Measurements from ENCODE around the gene RBCK1. TPM values are rescaled to one million over a fixed set of nuclear protein-coding genes. Genes with fewer than 3 reads are reported as not detected.
"Not testable (repeated sequence)": the region's sequence is repeated elsewhere in the genome, so short reads cannot be mapped to it uniquely, and the experiment has no call there.

RBCK1 gene
- total and polyA plus RNA-seq, 12 donors = 55.2 to 339 (median 128) TPM

GRCh38 chr20:475463-476357, 67.6 kb downstream of the RBCK1 start:
- 85 to 94% (median 92%) methylated on average over 6 of the region's 6 CpGs for WGBS, 4 donors
- Histone ChIP-seq H3K27ac (no peak overlapping the region), H3K36me3 (replicated peaks in 1 of 2) (peaks cover 0 to 7% of the 10 kb centered on the region in 2 donors), H3K4me3 (no peak overlapping the region), H3K27me3 (no peaks in the 10 kb centered on the region), H3K9me3 (replicated peaks in 1 of 3) (no peaks in the 10 kb centered on the region), H3K4me1 (replicated peaks in 1 of 2) (peaks cover 0 to 4% of the 10 kb centered on the region in 2 donors)
- no peak for TF ChIP-seq POLR2A (IDR thresholded peaks at IDR 0.05)
- TF ChIP-seq CTCF (IDR thresholded peaks at IDR 0.05) = no peak
- no peak for DNase-seq
- intact Hi-C loops (cut with DNase I) = loop anchor here in 1 of 2 donors (5.0 kb wide), 1 partner anchor 38 kb away; no protein-coding TSS in a partner anchor

GRCh38 chr20:476561-477249, 68.6 kb downstream of the RBCK1 start:
- not testable (repeated sequence) for H3K27ac ChIP-seq; H3K4me3 ChIP-seq; H3K9me3 ChIP-seq (replicated peaks in 1 of 3); DNase-seq; H3K27me3 ChIP-seq; H3K36me3 ChIP-seq (replicated peaks in 1 of 2); H3K4me1 ChIP-seq (replicated peaks in 1 of 2)
- intact Hi-C loops (cut with DNase I) = loop anchor here in 1 of 2 donors (5.0 kb wide), 1 partner anchor 39 kb away; no protein-coding TSS in a partner anchor
- WGBS, 4 donors = 89 to 99% (median 90%) methylated on average over 5 to 6 of the region's 6 CpGs

- Histone ChIP-seq H3K36me3 (replicated peaks in 1 of 2) (peaks cover 0 to 25% of the 10 kb centered on the region in 2 donors), H3K4me3 (no peak overlapping the region), H3K4me1 (replicated peaks in 1 of 2) (peaks cover 0 to 4% of the 10 kb centered on the region in 2 donors), H3K9me3 (replicated peaks in 1 of 3) (no peaks in the 10 kb centered on the region), H3K27ac (no peak overlapping the region), H3K27me3 (no peaks in the 10 kb centered on the region)
- no peak for TF ChIP-seq CTCF (IDR thresholded peaks at IDR 0.05)
- TF ChIP-seq POLR2A (IDR thresholded peaks at IDR 0.05) = no peak
- WGBS, 4 donors = 86 to 90% (median 87%) methylated on average over 8 of the region's 8 CpGs
- intact Hi-C loops (cut with DNase I) = loop anchor here in 1 of 2 donors (5.0 kb wide), 1 partner anchor 41 kb away; no protein-coding TSS in a partner anchor
- no peak for DNase-seq
Measured at GRCh38 chr20:478010-478948, 70.2 kb downstream of the RBCK1 start.

GRCh38 chr20:478949-479429, 70.9 kb downstream of the RBCK1 start:
- intact Hi-C loops (cut with DNase I) = loop anchor here in 1 of 2 donors (5.0 kb wide), 1 partner anchor 42 kb away; no protein-coding TSS in a partner anchor
- WGBS, 4 donors = 47 to 58% (median 57%) methylated on average over 3 of the region's 3 CpGs
- H3K9me3 ChIP-seq (replicated peaks in 1 of 3) = no peaks in the 10 kb centered on the region
- peaks cover 0 to 32% of the 10 kb centered on the region in 2 donors for H3K36me3 ChIP-seq (replicated peaks in 1 of 2)
- H3K4me1 ChIP-seq (replicated peaks in 1 of 2) = peaks cover 0 to 4% of the 10 kb centered on the region in 2 donors
- H3K27ac ChIP-seq = no peak overlapping the region
- H3K27me3 ChIP-seq = no peaks in the 10 kb centered on the region
- TF ChIP-seq CTCF (IDR thresholded peaks at IDR 0.05) (peak; percentile 55 to 69 (median 60)), POLR2A (IDR thresholded peaks at IDR 0.05) (no peak)
- DNase-seq = peak in 2 of 7 donors; percentile 25 to 26
- H3K4me3 ChIP-seq = no peak overlapping the region

Data from adrenal gland (tissue), 12 donors.